HepG2 (cell line): Measurements from ENCODE around the gene MXRA7. TPM values are rescaled to one million over a fixed set of nuclear protein-coding genes. Genes with fewer than 3 reads are reported as not detected.

ENCODE experiments used
- ATF3 ChIP-seq: sonication (generic); formaldehyde crosslinking; IDR thresholded peaks from 2 replicates; pipeline ENCODE4 v1.4.0; 2020; ENCODE audit warnings: missing genetic modification reagents
- GABPB1 ChIP-seq: IDR thresholded peaks from 2 replicates; pipeline ENCODE4 v1.6.1; 2016; ENCODE audit warnings: mild to moderate bottlenecking, missing genetic modification reagents, moderate library complexity, missing compliant biosample characterization
- HINFP ChIP-seq: sonication (generic); formaldehyde crosslinking; IDR thresholded peaks from 2 replicates; pipeline ENCODE4 v1.4.0; 2020; ENCODE audit warnings: low read depth, mild to moderate bottlenecking, missing genetic modification reagents
- HMGXB4 ChIP-seq, 2 experiments: sonication (generic) in 1 of 2; formaldehyde crosslinking in 1 of 2; IDR thresholded peaks; 2 replicates each; pipeline versions ENCODE4 v1.4.0 to v1.6.1; 2018 to 2020; ENCODE audit warnings: missing genetic modification reagents in 2 of 2, borderline replicate concordance in 1 of 2, low read depth in 1 of 2, mild to moderate bottlenecking in 1 of 2, missing biosample characterization in 1 of 2
- PATZ1 ChIP-seq: sonication (generic); formaldehyde crosslinking; IDR thresholded peaks from 2 replicates; pipeline ENCODE4 v1.4.0; 2020; ENCODE audit warnings: missing genetic modification reagents
- PRDM10 ChIP-seq: sonication (generic); formaldehyde crosslinking; IDR thresholded peaks from 2 replicates; pipeline ENCODE4 v1.4.0; 2020; ENCODE audit warnings: low read depth, missing genetic modification reagents
- REL ChIP-seq: sonication (generic); formaldehyde crosslinking; conservative IDR thresholded peaks from 2 replicates; pipeline ENCODE4 v1.8.0; 2022; ENCODE audit warnings: mild to moderate bottlenecking, missing genetic modification reagents, moderate library complexity
- TFDP2 ChIP-seq: sonication (generic); formaldehyde crosslinking; IDR thresholded peaks from 2 replicates; pipeline ENCODE4 v1.4.0; 2020; ENCODE audit warnings: missing genetic modification reagents
- ZNF232 ChIP-seq: sonication (generic); formaldehyde crosslinking; IDR thresholded peaks from 2 replicates; pipeline ENCODE4 v1.4.0; 2020; ENCODE audit warnings: missing genetic modification reagents, borderline replicate concordance
- ZNF256 ChIP-seq: sonication (generic); formaldehyde crosslinking; conservative IDR thresholded peaks from 2 replicates; pipeline ENCODE4 v1.4.0; 2020; ENCODE audit warnings: missing genetic modification reagents
- ZNF337 ChIP-seq: sonication (generic); formaldehyde crosslinking; IDR thresholded peaks from 2 replicates; pipeline ENCODE4 v1.5.1; 2020; ENCODE audit warnings: missing genetic modification reagents, low read depth, mild to moderate bottlenecking, borderline replicate concordance
- ZNF563 ChIP-seq: sonication (generic); formaldehyde crosslinking; IDR thresholded peaks from 2 replicates; pipeline ENCODE4 v1.8.0; 2022; ENCODE audit warnings: mild to moderate bottlenecking, moderate library complexity, missing genetic modification reagents
- ZNF598 ChIP-seq: sonication (generic); formaldehyde crosslinking; IDR thresholded peaks from 2 replicates; pipeline ENCODE4 v1.5.1; 2020; ENCODE audit warnings: mild to moderate bottlenecking, missing genetic modification reagents, borderline replicate concordance
- ZNF747 ChIP-seq: sonication (generic); formaldehyde crosslinking; IDR thresholded peaks from 2 replicates; pipeline ENCODE4 v1.8.1; 2023; ENCODE audit warnings: missing genetic modification reagents, mild to moderate bottlenecking, borderline replicate concordance
- ZNF768 ChIP-seq: sonication (generic); formaldehyde crosslinking; IDR thresholded peaks from 2 replicates; pipeline ENCODE4 v1.4.0; 2020; ENCODE audit warnings: missing genetic modification reagents
- ZNF788 ChIP-seq: sonication (generic); formaldehyde crosslinking; IDR thresholded peaks from 2 replicates; pipeline ENCODE4 v1.5.0; 2020; ENCODE audit warnings: mild to moderate bottlenecking, missing genetic modification reagents, borderline replicate concordance
- polyA plus RNA-seq, 8 experiments: library from polyadenylated mRNA; depleted of rRNA in 3 of 8; stranded (reverse) in 7 of 8; unstranded in 1 of 8; fragments of >200 nt; fragmentation: Illumina TruSeq in 4 of 8; extraction: Trizol in 4 of 8; gene quantifications; 2 replicates each; pipeline versions ENCODE4 v1.2.1 to v1.2.3, GENCODE V29; 2011 to 2016; ENCODE audit warnings: low read depth in 4 of 8, missing spikeins in 1 of 8, mixed read lengths in 1 of 8; ENCODE audit not compliant: insufficient read depth in 1 of 8
- total RNA-seq, 5 experiments: library from RNA; depleted of rRNA; stranded (reverse); fragments of >200 nt; fragmentation: Illumina TruSeq; extraction: Trizol; gene quantifications; 2 replicates each; pipeline ENCODE4 v1.2.3, GENCODE V29; 2016; ENCODE audit warnings: low read depth in 1 of 5

The MXRA7 gene
- total and polyA plus RNA-seq, 2 of the 13 experiments (the other 11 are each of a cell fraction or from before 2014, with no cell fraction given): 44.8 to 112 TPM

- TF ChIP-seq ZNF598 (CRISPR knock-in tag): 0 out of 2 replicates have a peak, but pooled peaks have one; percentile 34
- TF ChIP-seq HINFP: no peak
- 0 out of 2 replicates have a peak, but pooled peaks have one; percentile 24 for TF ChIP-seq PRDM10
- peak; percentile 93 for TF ChIP-seq PATZ1
- peak; percentile 7; the same call in 1 of the 2 replicates for TF ChIP-seq ATF3 (CRISPR knock-in tag)
- TF ChIP-seq REL (CRISPR knock-in tag): no peak
- peak; percentile 47 for TF ChIP-seq GABPB1 (CRISPR knock-in tag)
- peak; percentile 57; the same call in 1 of the 2 replicates for TF ChIP-seq ZNF747 (CRISPR knock-in tag)
- no peak for TF ChIP-seq ZNF337 (CRISPR knock-in tag)
- 0 out of 2 replicates have a peak, but pooled peaks have one; percentile 41 for TF ChIP-seq ZNF232 (CRISPR knock-in tag)
- 0 out of 2 replicates have a peak, but pooled peaks have one; percentile 17 for TF ChIP-seq ZNF768 (CRISPR knock-in tag)
- TF ChIP-seq HMGXB4 (CRISPR knock-in tag; IDR thresholded peaks at IDR 0.05; ENCODE audit: borderline replicate concordance in 1 of 2, low read depth in 1 of 2): peak in 1 of 2 experiments; percentile 38; a peak in 1 of 4 replicates
- 0 out of 2 replicates have a peak, but pooled peaks have one; percentile 40 for TF ChIP-seq ZNF563 (CRISPR knock-in tag)
- TF ChIP-seq ZNF256 (CRISPR knock-in tag): 0 out of 2 replicates have a peak, but pooled peaks have one; percentile 40
- 0 out of 2 replicates have a peak, but pooled peaks have one; percentile 17 for TF ChIP-seq TFDP2 (CRISPR knock-in tag)
- TF ChIP-seq ZNF788 (CRISPR knock-in tag): 0 out of 2 replicates have a peak, but pooled peaks have one; percentile 41
These were observed at the start of gene MXRA7 (continued) for GRCh38 chr17:76710863-76711611.
